HepG2 (cell line): ENCODE measurements around the gene BTBD3. TPM values are rescaled to one million over a fixed set of nuclear protein-coding genes. Genes with fewer than 3 reads are reported as not detected.
A peak's percentile ranks its signal among the peaks of the same experiment; 100 is the strongest.

Experiments used
- ESRRA ChIP-seq: sonication (generic); formaldehyde crosslinking; IDR thresholded peaks from 2 replicates; pipeline ENCODE4 v1.5.1; 2020; ENCODE audit warnings: mild to moderate bottlenecking, low read depth, missing genetic modification reagents
- NFYB ChIP-seq: sonication (generic); formaldehyde crosslinking; IDR thresholded peaks from 2 replicates; pipeline ENCODE4 v1.4.0; 2020; ENCODE audit warnings: missing genetic modification reagents
- SALL1 ChIP-seq: sonication (generic); formaldehyde crosslinking; IDR thresholded peaks from 2 replicates; pipeline ENCODE4 v1.8.0; 2022; ENCODE audit warnings: mild to moderate bottlenecking, missing genetic modification reagents
- SOX6 ChIP-seq, 2 experiments: fragments of 450-650 bp in 1 of 2; sonication (generic) in 1 of 2; formaldehyde crosslinking in 1 of 2; IDR thresholded peaks; 2 replicates each; pipeline versions ENCODE4 v1.4.0 to v1.6.1; 2017 to 2020; ENCODE audit warnings: antibody characterized with exemption in 1 of 2, mild to moderate bottlenecking in 1 of 2, missing genetic modification reagents in 1 of 2
- SPEN ChIP-seq: sonication (generic); formaldehyde crosslinking; IDR thresholded peaks from 2 replicates; pipeline ENCODE4 v1.5.1; 2020; ENCODE audit warnings: low read depth, mild to moderate bottlenecking, missing genetic modification reagents
- WIZ ChIP-seq: sonication (generic); formaldehyde crosslinking; IDR thresholded peaks from 2 replicates; pipeline ENCODE4 v1.5.1; 2020; ENCODE audit warnings: mild to moderate bottlenecking, missing genetic modification reagents
- ZBTB1 ChIP-seq: sonication (generic); formaldehyde crosslinking; IDR thresholded peaks from 2 replicates; pipeline ENCODE4 v1.4.0; 2020; ENCODE audit warnings: missing genetic modification reagents, borderline replicate concordance
- ZNF224 ChIP-seq: sonication (generic); formaldehyde crosslinking; IDR thresholded peaks from 2 replicates; pipeline ENCODE4 v1.5.0; 2020; ENCODE audit warnings: mild to moderate bottlenecking, missing genetic modification reagents
- ZNF432 ChIP-seq: sonication (generic); formaldehyde crosslinking; IDR thresholded peaks from 2 replicates; pipeline ENCODE4 v1.5.0; 2020; ENCODE audit warnings: missing genetic modification reagents, mild to moderate bottlenecking, borderline replicate concordance
- ZNF501 ChIP-seq: sonication (generic); formaldehyde crosslinking; IDR thresholded peaks from 2 replicates; pipeline ENCODE4 v1.5.1; 2020; ENCODE audit warnings: mild to moderate bottlenecking, moderate library complexity, missing genetic modification reagents
- ZNF776 ChIP-seq: sonication (generic); formaldehyde crosslinking; IDR thresholded peaks from 2 replicates; pipeline ENCODE4 v1.4.0; 2020; ENCODE audit warnings: mild to moderate bottlenecking, missing genetic modification reagents
- ZSCAN25 ChIP-seq: sonication (generic); formaldehyde crosslinking; IDR thresholded peaks from 2 replicates; pipeline ENCODE4 v1.8.0; 2022; ENCODE audit warnings: mild to moderate bottlenecking, missing genetic modification reagents
- ZZZ3 ChIP-seq: sonication (generic); formaldehyde crosslinking; IDR thresholded peaks from 2 replicates; pipeline ENCODE4 v1.4.0; 2020; ENCODE audit warnings: missing genetic modification reagents, mild to moderate bottlenecking, borderline replicate concordance
- polyA plus RNA-seq, 8 experiments: library from polyadenylated mRNA; depleted of rRNA in 3 of 8; stranded (reverse) in 7 of 8; unstranded in 1 of 8; fragments of >200 nt; fragmentation: Illumina TruSeq in 4 of 8; extraction: Trizol in 4 of 8; gene quantifications; 2 replicates each; pipeline versions ENCODE4 v1.2.1 to v1.2.3, GENCODE V29; 2011 to 2016; ENCODE audit warnings: low read depth in 4 of 8, missing spikeins in 1 of 8, mixed read lengths in 1 of 8; ENCODE audit not compliant: insufficient read depth in 1 of 8
- total RNA-seq, 5 experiments: library from RNA; depleted of rRNA; stranded (reverse); fragments of >200 nt; fragmentation: Illumina TruSeq; extraction: Trizol; gene quantifications; 2 replicates each; pipeline ENCODE4 v1.2.3, GENCODE V29; 2016; ENCODE audit warnings: low read depth in 1 of 5
- TF ChIP-seq, protein P1 (sequence below): sonication (generic); formaldehyde crosslinking; IDR thresholded peaks from 2 replicates; pipeline ENCODE4 v1.4.0; 2020; ENCODE audit warnings: missing genetic modification reagents
- TF ChIP-seq, protein P2 (sequence below), 2 experiments: sonication (generic) in 1 of 2; formaldehyde crosslinking in 1 of 2; IDR thresholded peaks; 2 replicates each; pipeline versions ENCODE4 v1.5.1 to v1.6.1; 2011 to 2020; ENCODE audit warnings: borderline replicate concordance in 1 of 2, low read depth in 1 of 2, low read length in 1 of 2, mild to moderate bottlenecking in 1 of 2, missing genetic modification reagents in 1 of 2, moderate library complexity in 1 of 2
- TF ChIP-seq, protein P3 (sequence below): sonication (generic); formaldehyde crosslinking; IDR thresholded peaks from 2 replicates; pipeline ENCODE4 v1.4.0; 2020; ENCODE audit warnings: missing genetic modification reagents
- TF ChIP-seq, protein P4 (sequence below): IDR thresholded peaks from 2 replicates; pipeline ENCODE4 v1.6.1; 2016; ENCODE audit warnings: low read depth, borderline replicate concordance

The BTBD3 gene
- total and polyA plus RNA-seq, 2 of the 13 experiments (the other 11 are each of a cell fraction or from before 2014, with no cell fraction given): 32.2 to 41.8 TPM

DNA sequence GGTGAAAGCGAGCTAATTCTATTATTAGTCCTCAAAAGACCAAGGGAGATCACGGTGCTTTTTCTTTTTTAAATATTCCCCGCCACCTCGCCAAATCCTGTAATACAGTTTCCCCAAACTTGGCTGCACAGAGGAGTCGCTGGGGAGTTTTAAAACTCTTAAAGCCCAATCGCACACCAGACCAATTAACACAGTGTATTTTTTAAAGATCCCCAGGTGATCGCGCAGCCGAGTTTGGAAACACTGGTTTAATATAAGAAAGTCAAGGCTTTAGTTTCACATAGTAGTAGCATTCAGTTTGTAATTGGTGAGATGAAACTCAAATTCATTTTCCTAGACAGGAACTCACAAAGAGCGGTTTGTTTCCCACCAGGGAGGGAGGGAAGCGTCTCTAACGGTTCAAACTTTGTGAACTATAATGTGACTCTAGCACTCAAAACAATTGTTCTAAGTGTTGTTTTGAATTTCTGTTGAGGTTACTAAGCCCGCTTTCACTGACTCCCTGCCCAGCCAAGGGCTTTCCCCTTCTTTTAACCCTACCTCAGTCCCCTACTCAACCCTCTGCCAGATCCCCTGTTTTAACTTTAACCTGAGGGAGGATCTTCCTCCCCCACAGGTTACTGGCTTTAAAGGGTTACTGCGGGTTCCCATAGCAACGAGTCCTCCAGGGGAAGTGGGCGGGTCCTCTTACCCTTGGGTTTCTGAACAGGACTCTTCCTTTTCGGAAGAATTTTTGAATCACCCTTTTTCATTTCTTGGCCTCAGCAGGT is 25.7 kb upstream of the BTBD3 start (continued):
- TF ChIP-seq, protein P1, sequence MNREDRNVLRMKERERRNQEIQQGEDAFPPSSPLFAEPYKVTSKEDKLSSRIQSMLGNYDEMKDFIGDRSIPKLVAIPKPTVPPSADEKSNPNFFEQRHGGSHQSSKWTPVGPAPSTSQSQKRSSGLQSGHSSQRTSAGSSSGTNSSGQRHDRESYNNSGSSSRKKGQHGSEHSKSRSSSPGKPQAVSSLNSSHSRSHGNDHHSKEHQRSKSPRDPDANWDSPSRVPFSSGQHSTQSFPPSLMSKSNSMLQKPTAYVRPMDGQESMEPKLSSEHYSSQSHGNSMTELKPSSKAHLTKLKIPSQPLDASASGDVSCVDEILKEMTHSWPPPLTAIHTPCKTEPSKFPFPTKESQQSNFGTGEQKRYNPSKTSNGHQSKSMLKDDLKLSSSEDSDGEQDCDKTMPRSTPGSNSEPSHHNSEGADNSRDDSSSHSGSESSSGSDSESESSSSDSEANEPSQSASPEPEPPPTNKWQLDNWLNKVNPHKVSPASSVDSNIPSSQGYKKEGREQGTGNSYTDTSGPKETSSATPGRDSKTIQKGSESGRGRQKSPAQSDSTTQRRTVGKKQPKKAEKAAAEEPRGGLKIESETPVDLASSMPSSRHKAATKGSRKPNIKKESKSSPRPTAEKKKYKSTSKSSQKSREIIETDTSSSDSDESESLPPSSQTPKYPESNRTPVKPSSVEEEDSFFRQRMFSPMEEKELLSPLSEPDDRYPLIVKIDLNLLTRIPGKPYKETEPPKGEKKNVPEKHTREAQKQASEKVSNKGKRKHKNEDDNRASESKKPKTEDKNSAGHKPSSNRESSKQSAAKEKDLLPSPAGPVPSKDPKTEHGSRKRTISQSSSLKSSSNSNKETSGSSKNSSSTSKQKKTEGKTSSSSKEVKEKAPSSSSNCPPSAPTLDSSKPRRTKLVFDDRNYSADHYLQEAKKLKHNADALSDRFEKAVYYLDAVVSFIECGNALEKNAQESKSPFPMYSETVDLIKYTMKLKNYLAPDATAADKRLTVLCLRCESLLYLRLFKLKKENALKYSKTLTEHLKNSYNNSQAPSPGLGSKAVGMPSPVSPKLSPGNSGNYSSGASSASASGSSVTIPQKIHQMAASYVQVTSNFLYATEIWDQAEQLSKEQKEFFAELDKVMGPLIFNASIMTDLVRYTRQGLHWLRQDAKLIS (CRISPR knock-in tag): no peak
- TF ChIP-seq ZNF432 (CRISPR knock-in tag): no peak
- no peak for TF ChIP-seq ZSCAN25 (CRISPR knock-in tag)
- TF ChIP-seq SALL1 (CRISPR knock-in tag): peak; percentile 43; the same call in 1 of the 2 replicates
- TF ChIP-seq ZBTB1 (CRISPR knock-in tag): no peak
- TF ChIP-seq WIZ (CRISPR knock-in tag): no peak; the same call in 1 of the 2 replicates
- TF ChIP-seq, protein P2, sequence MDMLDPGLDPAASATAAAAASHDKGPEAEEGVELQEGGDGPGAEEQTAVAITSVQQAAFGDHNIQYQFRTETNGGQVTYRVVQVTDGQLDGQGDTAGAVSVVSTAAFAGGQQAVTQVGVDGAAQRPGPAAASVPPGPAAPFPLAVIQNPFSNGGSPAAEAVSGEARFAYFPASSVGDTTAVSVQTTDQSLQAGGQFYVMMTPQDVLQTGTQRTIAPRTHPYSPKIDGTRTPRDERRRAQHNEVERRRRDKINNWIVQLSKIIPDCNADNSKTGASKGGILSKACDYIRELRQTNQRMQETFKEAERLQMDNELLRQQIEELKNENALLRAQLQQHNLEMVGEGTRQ (IDR thresholded peaks at IDR 0.05; ENCODE audit: low read depth, low read length): no peak
- TF ChIP-seq, protein P2 (CRISPR knock-in tag; IDR thresholded peaks at IDR 0.05; ENCODE audit: borderline replicate concordance): no peak
- TF ChIP-seq ZZZ3 (CRISPR knock-in tag): no peak
- TF ChIP-seq, protein P3, sequence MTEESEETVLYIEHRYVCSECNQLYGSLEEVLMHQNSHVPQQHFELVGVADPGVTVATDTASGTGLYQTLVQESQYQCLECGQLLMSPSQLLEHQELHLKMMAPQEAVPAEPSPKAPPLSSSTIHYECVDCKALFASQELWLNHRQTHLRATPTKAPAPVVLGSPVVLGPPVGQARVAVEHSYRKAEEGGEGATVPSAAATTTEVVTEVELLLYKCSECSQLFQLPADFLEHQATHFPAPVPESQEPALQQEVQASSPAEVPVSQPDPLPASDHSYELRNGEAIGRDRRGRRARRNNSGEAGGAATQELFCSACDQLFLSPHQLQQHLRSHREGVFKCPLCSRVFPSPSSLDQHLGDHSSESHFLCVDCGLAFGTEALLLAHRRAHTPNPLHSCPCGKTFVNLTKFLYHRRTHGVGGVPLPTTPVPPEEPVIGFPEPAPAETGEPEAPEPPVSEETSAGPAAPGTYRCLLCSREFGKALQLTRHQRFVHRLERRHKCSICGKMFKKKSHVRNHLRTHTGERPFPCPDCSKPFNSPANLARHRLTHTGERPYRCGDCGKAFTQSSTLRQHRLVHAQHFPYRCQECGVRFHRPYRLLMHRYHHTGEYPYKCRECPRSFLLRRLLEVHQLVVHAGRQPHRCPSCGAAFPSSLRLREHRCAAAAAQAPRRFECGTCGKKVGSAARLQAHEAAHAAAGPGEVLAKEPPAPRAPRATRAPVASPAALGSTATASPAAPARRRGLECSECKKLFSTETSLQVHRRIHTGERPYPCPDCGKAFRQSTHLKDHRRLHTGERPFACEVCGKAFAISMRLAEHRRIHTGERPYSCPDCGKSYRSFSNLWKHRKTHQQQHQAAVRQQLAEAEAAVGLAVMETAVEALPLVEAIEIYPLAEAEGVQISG (CRISPR knock-in tag): 0 out of 2 replicates have a peak, but pooled peaks have one; percentile 47
- TF ChIP-seq ZNF224 (CRISPR knock-in tag): no peak
- peak; percentile 29; the same call in 1 of the 2 replicates for TF ChIP-seq ZNF501 (CRISPR knock-in tag)
- TF ChIP-seq ZNF776 (CRISPR knock-in tag): no peak
- no peak for TF ChIP-seq SOX6 (IDR thresholded peaks at IDR 0.05)
- no peak; the same call in 1 of the 2 replicates for TF ChIP-seq SOX6 (CRISPR knock-in tag; IDR thresholded peaks at IDR 0.05)
- no peak for TF ChIP-seq NFYB (CRISPR knock-in tag)
- TF ChIP-seq ESRRA: no peak
- TF ChIP-seq, protein P4, sequence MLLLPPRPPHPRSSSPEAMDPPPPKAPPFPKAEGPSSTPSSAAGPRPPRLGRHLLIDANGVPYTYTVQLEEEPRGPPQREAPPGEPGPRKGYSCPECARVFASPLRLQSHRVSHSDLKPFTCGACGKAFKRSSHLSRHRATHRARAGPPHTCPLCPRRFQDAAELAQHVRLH: no peak
- no peak for TF ChIP-seq SPEN
